PC-9 (cell line): ENCODE data around the gene IGF1. TPM values are rescaled to one million over a fixed set of nuclear protein-coding genes. Genes with fewer than 3 reads are reported as not detected.

Experiments
- BruUV-seq: library from RNA; stranded (reverse); fragments of 400-500 nt; replicated peaks from 2 replicates; lab custom pipeline; 2021; lab: Mats Ljungman, UMichigan
- CTCF ChIA-PET: fragments of 300-600 bp; sonication (Branson Sonifier 250); formaldehyde crosslinking; loops from one replicate; lab custom pipeline; 2022; ENCODE audit warnings: antibody characterized with exemption; lab: Charles Lee
- POLR2A ChIA-PET: fragments of 300-600 bp; sonication (Branson Sonifier 250); formaldehyde crosslinking; loops from one replicate; lab custom pipeline; 2022; ENCODE audit warnings: antibody characterized with exemption; ENCODE audit not compliant: unreplicated experiment; lab: Charles Lee
- DNase-seq, 2 experiments: peaks; one replicate each; pipeline versions ENCODE4 v3.0.0 to v3.0.0-alpha.2; 2015 to 2022; ENCODE audit warnings: mixed read lengths in 1 of 2
- H2AFZ ChIP-seq: fragments of 200-600 bp; sonication (generic); 2 replicates; pipeline ENCODE4 v1.8.1; 2017; ENCODE audit warnings: antibody characterized with exemption
- H3F3A ChIP-seq: fragments of 200-600 bp; sonication (generic); 2 replicates; pipeline ENCODE4 v1.8.1; 2017; ENCODE audit warnings: antibody characterized with exemption, mild to moderate bottlenecking, low read depth; ENCODE audit not compliant: insufficient read depth
- H3K27ac ChIP-seq: fragments of 200-600 bp; sonication (generic); 2 replicates; pipeline ENCODE4 v1.6.1; 2016; ENCODE audit warnings: mixed run types
- H3K27me3 ChIP-seq: fragments of 200-600 bp; sonication (generic); 2 replicates; pipeline ENCODE4 v1.6.1; 2016; ENCODE audit warnings: low read depth, mixed run types; ENCODE audit not compliant: insufficient read depth
- H3K36me3 ChIP-seq: fragments of 200-600 bp; sonication (generic); 2 replicates; pipeline ENCODE4 v1.6.1; 2016; ENCODE audit warnings: low read depth, mixed run types
- H3K4me1 ChIP-seq: fragments of 200-600 bp; sonication (generic); replicated peaks from 2 replicates; pipeline ENCODE4 v1.6.1; 2016; ENCODE audit warnings: mixed run types; ENCODE audit not compliant: insufficient read depth
- H3K4me2 ChIP-seq: fragments of 200-600 bp; sonication (generic); 2 replicates; pipeline ENCODE4 v1.6.1; 2017; ENCODE audit warnings: mixed run types
- H3K4me3 ChIP-seq: fragments of 200-600 bp; sonication (generic); 2 replicates; pipeline ENCODE4 v1.6.1; 2016; ENCODE audit warnings: mixed run types
- H3K79me2 ChIP-seq: fragments of 200-600 bp; sonication (generic); 2 replicates; pipeline ENCODE4 v1.6.1; 2017; ENCODE audit warnings: low read depth, mixed run types
- H3K9me2 ChIP-seq: fragments of 200-600 bp; sonication (generic); 2 replicates; pipeline ENCODE4 v1.8.1; 2017; ENCODE audit warnings: mild to moderate bottlenecking; ENCODE audit not compliant: insufficient read depth
- H3K9me3 ChIP-seq: fragments of 200-600 bp; sonication (generic); 2 replicates; pipeline ENCODE4 v1.8.1; 2016; ENCODE audit warnings: low read depth; ENCODE audit not compliant: insufficient read depth
- H4K20me1 ChIP-seq: fragments of 200-600 bp; sonication (generic); 2 replicates; pipeline ENCODE4 v1.8.1; 2017; ENCODE audit not compliant: insufficient read depth
- EZH2 ChIP-seq: fragments of 200-600 bp; sonication (generic); IDR thresholded peaks from 2 replicates; pipeline ENCODE4 v1.8.0; 2017; ENCODE audit warnings: antibody characterized with exemption, low read depth
- intact Hi-C: fragments of 100-400 bp; cut with micrococcal nuclease; formaldehyde crosslinking; loops from one replicate; pipeline ENCODE4 v1.10.0; 2022; ENCODE audit not compliant: unreplicated experiment
- total RNA-seq: library from RNA; stranded (reverse); gene quantifications from 2 replicates; pipeline ENCODE4 v1.2.3, GENCODE V29; 2021
- TF ChIP-seq, protein P1 (sequence below): fragments of 200-600 bp; sonication (generic); conservative IDR thresholded peaks from 2 replicates; pipeline ENCODE4 v1.6.1; 2017; ENCODE audit warnings: mixed run types, antibody characterized with exemption, mild to moderate bottlenecking, moderate library complexity

Gene IGF1
- total RNA-seq, 1 experiment from 2014 or later = not detected

DNA sequence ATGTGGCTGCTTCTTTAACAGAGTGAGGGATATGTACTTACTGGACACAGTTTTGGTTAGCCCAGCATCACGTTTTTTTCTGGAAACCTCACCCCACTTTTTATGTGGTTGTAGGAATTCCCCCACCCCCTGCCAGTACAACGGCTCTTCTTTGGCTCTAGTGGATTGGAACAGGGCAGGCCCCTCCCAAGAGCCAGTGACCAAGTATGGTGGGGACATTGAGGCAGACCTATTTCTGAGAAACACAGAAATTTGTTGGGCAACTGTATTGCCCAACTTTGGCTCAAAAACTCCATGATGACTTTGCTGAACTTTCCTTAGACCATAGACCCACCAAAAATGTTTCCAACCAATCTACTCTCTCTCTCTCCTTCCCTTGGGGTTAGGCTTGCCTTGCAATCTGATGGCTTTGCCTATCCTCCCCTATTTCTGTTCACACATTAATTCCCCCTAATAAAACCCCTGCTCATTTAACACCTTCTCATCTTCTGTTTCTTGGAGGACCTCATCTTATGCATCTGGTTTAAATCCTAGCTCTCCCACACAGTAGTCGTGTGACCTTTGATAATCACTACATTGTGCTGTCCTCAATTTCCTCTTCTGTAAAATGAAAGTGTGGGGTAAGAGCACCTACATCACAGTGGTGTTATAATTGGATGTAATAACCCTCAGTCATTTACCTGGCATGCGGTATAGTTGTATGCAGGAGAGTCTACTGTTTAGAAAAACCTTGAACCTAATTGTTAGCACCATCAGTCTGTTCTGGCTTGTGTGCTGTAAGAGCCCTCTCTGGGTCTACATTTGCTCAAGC lies 71.7 kb downstream of the IGF1 start:
- intact Hi-C loops = no loop called here
- CTCF ChIA-PET = no interaction called here
- no peak overlapping the region for H3K27ac ChIP-seq
- H3K4me3 ChIP-seq = no peak overlapping the region
- no peaks in the 10 kb centered on the region for H3K36me3 ChIP-seq
- no peak overlapping the region for H2AFZ ChIP-seq
- BruUV-seq = no TSS peak
- no peaks in the 10 kb centered on the region for H3K27me3 ChIP-seq
- H3K79me2 ChIP-seq = no peaks in the 10 kb centered on the region
- H3K4me2 ChIP-seq = no peak overlapping the region
- POLR2A ChIA-PET = no interaction called here
- H3K9me3 ChIP-seq = no peaks in the 10 kb centered on the region
- no peaks in the 10 kb centered on the region for H3K9me2 ChIP-seq
- no peak for DNase-seq
- no peaks in the 10 kb centered on the region for H3K4me1 ChIP-seq
- H3F3A ChIP-seq = no peaks in the 10 kb centered on the region
- no peak for TF ChIP-seq EZH2
- TF ChIP-seq, protein P1, sequence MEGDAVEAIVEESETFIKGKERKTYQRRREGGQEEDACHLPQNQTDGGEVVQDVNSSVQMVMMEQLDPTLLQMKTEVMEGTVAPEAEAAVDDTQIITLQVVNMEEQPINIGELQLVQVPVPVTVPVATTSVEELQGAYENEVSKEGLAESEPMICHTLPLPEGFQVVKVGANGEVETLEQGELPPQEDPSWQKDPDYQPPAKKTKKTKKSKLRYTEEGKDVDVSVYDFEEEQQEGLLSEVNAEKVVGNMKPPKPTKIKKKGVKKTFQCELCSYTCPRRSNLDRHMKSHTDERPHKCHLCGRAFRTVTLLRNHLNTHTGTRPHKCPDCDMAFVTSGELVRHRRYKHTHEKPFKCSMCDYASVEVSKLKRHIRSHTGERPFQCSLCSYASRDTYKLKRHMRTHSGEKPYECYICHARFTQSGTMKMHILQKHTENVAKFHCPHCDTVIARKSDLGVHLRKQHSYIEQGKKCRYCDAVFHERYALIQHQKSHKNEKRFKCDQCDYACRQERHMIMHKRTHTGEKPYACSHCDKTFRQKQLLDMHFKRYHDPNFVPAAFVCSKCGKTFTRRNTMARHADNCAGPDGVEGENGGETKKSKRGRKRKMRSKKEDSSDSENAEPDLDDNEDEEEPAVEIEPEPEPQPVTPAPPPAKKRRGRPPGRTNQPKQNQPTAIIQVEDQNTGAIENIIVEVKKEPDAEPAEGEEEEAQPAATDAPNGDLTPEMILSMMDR = no peak
- H4K20me1 ChIP-seq = no peaks in the 10 kb centered on the region

DNA sequence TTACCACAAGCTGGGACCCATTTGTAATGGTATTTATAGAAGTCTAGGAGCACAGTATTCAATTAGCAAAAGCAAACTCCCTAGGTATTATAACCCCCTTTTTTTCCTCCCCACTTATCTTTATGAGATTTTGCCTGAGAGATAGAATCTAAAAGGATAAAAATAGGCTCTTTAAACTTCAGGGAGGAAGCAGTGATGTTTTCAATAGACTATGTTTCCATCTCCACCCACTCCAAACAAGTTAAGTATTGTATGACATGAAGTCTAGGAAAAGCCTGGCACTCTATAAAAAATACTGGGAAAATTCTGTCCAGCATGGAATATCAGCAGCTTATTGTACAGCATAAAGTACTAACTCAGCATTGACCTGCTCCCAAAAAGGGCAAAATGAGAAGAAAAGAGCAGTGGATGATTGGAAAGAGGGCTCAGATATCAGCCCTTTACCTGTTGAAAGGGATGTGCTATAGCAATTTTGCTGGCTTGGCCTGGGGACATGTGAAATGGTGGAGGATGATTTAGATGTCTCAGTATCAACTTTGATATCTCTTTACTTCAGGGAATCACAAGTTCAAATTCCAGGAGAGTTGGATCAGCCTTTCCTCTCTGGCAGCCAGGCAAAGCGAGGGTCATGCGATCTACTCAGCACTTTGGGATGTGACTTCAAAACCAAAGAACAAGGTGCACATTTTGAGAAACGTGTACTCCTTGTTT lies 72.4 kb downstream of the IGF1 start:
- H3K36me3 ChIP-seq = no peaks in the 10 kb centered on the region
- intact Hi-C loops = no loop called here
- CTCF ChIA-PET = no interaction called here

DNA sequence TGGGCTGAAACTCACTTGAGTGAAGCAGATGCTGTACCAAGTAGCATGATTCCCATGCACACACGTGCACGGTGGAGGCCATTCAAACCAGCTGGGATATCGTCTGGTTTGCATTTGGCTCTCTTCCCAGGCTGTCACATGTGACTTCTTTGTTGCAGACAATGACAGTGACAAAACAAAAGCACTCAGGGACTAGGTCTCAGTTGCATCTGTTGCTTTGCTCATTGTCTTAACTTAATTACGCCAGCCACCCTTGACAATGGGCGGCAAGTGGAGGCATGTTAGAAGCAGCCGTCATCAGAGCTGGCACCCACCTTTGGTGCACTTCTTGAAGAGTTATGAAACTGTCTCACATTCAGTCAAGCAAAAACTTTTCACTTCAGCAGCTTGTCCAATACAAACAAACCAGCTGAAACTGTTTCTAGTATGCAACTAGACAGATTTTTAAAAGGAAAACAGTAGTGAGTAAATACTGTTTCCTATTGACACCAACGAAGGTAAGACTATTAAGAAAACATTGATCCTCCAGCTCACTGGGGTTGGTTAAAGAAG lies 74.3 kb downstream of the IGF1 start:
- Histone ChIP-seq H3K27me3 (no peaks in the 10 kb centered on the region), H3K4me3 (no peak overlapping the region), H3K4me2 (no peak overlapping the region), H3K9me2 (no peaks in the 10 kb centered on the region), H3K36me3 (no peaks in the 10 kb centered on the region), H3F3A (no peaks in the 10 kb centered on the region), H3K79me2 (no peaks in the 10 kb centered on the region), H4K20me1 (no peaks in the 10 kb centered on the region), H3K27ac (no peak overlapping the region), H3K9me3 (no peaks in the 10 kb centered on the region), H3K4me1 (no peaks in the 10 kb centered on the region), H2AFZ (no peak overlapping the region)
- ChIA-PET POLR2A (no interaction called here), CTCF (no interaction called here)
- intact Hi-C loops = no loop called here
- TF ChIP-seq, protein P1 = no peak
- TF ChIP-seq EZH2 = no peak
- no peak for DNase-seq
- no TSS peak for BruUV-seq

More for the DNA sequence above, 72.4 kb downstream of the IGF1 start:
- H3K4me2 ChIP-seq = no peak overlapping the region
- no peaks in the 10 kb centered on the region for H4K20me1 ChIP-seq
- H3F3A ChIP-seq = no peaks in the 10 kb centered on the region
- no peaks in the 10 kb centered on the region for H3K9me3 ChIP-seq
- H3K79me2 ChIP-seq = no peaks in the 10 kb centered on the region
- H3K27ac ChIP-seq = no peak overlapping the region
- H3K27me3 ChIP-seq = no peaks in the 10 kb centered on the region
- no peak for DNase-seq
- TF ChIP-seq EZH2 = no peak
- TF ChIP-seq, protein P1 = no peak
- no peak overlapping the region for H2AFZ ChIP-seq
- H3K9me2 ChIP-seq = no peaks in the 10 kb centered on the region
- no TSS peak for BruUV-seq
- POLR2A ChIA-PET = no interaction called here
- no peak overlapping the region for H3K4me3 ChIP-seq
- H3K4me1 ChIP-seq = no peaks in the 10 kb centered on the region
